Neural crest cell (in vitro differentiated cells): ENCODE measurements around the gene KRT15. TPM values are rescaled to one million over a fixed set of nuclear protein-coding genes. Genes with fewer than 3 reads are reported as not detected.
A peak's percentile ranks its signal among the peaks of the same experiment; 100 is the strongest.

Experiments used
- DNase-seq: peaks from one replicate; pipeline ENCODE4 v3.0.0; 2021; ENCODE audit warnings: low read depth, mixed read lengths, low spot score
- H3K27ac Mint-ChIP-seq: one replicate; pipeline ENCODE4 v1.8.0; 2021; ENCODE audit warnings: mild to moderate bottlenecking, mixed read lengths; ENCODE audit not compliant: unreplicated experiment
- H3K27me3 Mint-ChIP-seq: 2 replicates; pipeline ENCODE4 v1.8.0; 2021; ENCODE audit warnings: low read depth, mild to moderate bottlenecking, mixed read lengths
- H3K36me3 Mint-ChIP-seq: 2 replicates; pipeline ENCODE4 v1.8.0; 2021; ENCODE audit warnings: low read depth, mild to moderate bottlenecking, mixed read lengths
- H3K4me1 Mint-ChIP-seq: 2 replicates; pipeline ENCODE4 v1.8.0; 2021; ENCODE audit warnings: mixed read lengths
- H3K4me3 Mint-ChIP-seq: one replicate; pipeline ENCODE4 v1.8.0; 2021; ENCODE audit warnings: mild to moderate bottlenecking, mixed read lengths
- H3K9me3 Mint-ChIP-seq: 2 replicates; pipeline ENCODE4 v1.8.0; 2021; ENCODE audit warnings: mixed read lengths
- CTCF ChIP-seq: fragments of 200-600 bp; sonication (generic); conservative IDR thresholded peaks from 2 replicates; pipeline ENCODE4 v1.5.0; 2021; ENCODE audit warnings: antibody characterized with exemption, mild to moderate bottlenecking
- total RNA-seq: library from RNA; stranded (reverse); gene quantifications from 2 replicates; pipeline ENCODE4 v1.2.1, GENCODE V29; 2021

Gene KRT15
- total RNA-seq, 1 donor from 2014 or later = not detected

GRCh38 chr17:41534899-41535546 lies 16.3 kb upstream of the KRT15 start:
- Mint-ChIP-seq H3K36me3 (no peaks in the 10 kb centered on the region), H3K27ac (no peak overlapping the region), H3K4me3 (no peak overlapping the region), H3K9me3 (no peaks in the 10 kb centered on the region), H3K4me1 (no peaks in the 10 kb centered on the region), H3K27me3 (peaks cover 37% of the 10 kb centered on the region)
- DNase-seq = no peak
- no peak for TF ChIP-seq CTCF

GRCh38 chr17:41533613-41534012 lies 14.9 kb upstream of the KRT15 start:
- no peaks in the 10 kb centered on the region for H3K9me3 Mint-ChIP-seq
- no peak for TF ChIP-seq CTCF
- no peaks in the 10 kb centered on the region for H3K36me3 Mint-ChIP-seq
- H3K27ac Mint-ChIP-seq = no peak overlapping the region
- DNase-seq = no peak
- H3K27me3 Mint-ChIP-seq = peaks cover 51% of the 10 kb centered on the region
- no peak overlapping the region for H3K4me3 Mint-ChIP-seq
- H3K4me1 Mint-ChIP-seq = no peaks in the 10 kb centered on the region

- Mint-ChIP-seq H3K27ac (peak overlapping the region; percentile 88), H3K4me3 (no peak overlapping the region), H3K27me3 (peaks cover 57% of the 10 kb centered on the region), H3K36me3 (no peaks in the 10 kb centered on the region), H3K9me3 (no peaks in the 10 kb centered on the region), H3K4me1 (no peaks in the 10 kb centered on the region)
- DNase-seq = no peak
- TF ChIP-seq CTCF = no peak
Measured at GRCh38 chr17:41532947-41533570, 14.4 kb upstream of the KRT15 start.

- H3K27ac Mint-ChIP-seq = no peak overlapping the region
- H3K4me3 Mint-ChIP-seq = no peak overlapping the region
- DNase-seq = no peak
- TF ChIP-seq CTCF = no peak
- H3K27me3 Mint-ChIP-seq = peaks cover 67% of the 10 kb centered on the region
- H3K9me3 Mint-ChIP-seq = no peaks in the 10 kb centered on the region
- H3K36me3 Mint-ChIP-seq = no peaks in the 10 kb centered on the region
- peaks cover 4% of the 10 kb centered on the region for H3K4me1 Mint-ChIP-seq
Measured at GRCh38 chr17:41531993-41532392, 13.3 kb upstream of the KRT15 start.

- H3K4me1 Mint-ChIP-seq = peaks cover 5% of the 10 kb centered on the region
- no peak for TF ChIP-seq CTCF
- DNase-seq = no peak
- H3K9me3 Mint-ChIP-seq = no peaks in the 10 kb centered on the region
- H3K36me3 Mint-ChIP-seq = no peaks in the 10 kb centered on the region
- peaks cover 84% of the 10 kb centered on the region for H3K27me3 Mint-ChIP-seq
- H3K27ac Mint-ChIP-seq = no peak overlapping the region
- H3K4me3 Mint-ChIP-seq = no peak overlapping the region
Measured at GRCh38 chr17:41530062-41531048, 11.7 kb upstream of the KRT15 start.
